Peyer's patch (tissue), 4 donors: Measurements from ENCODE around the gene BLVRB. TPM values are rescaled to one million over a fixed set of nuclear protein-coding genes. Genes with fewer than 3 reads are reported as not detected.
A peak's percentile ranks its signal among the peaks of the same experiment; 100 is the strongest.

Experiments
- DNase-seq, 3 donors: peaks; one replicate each; pipeline ENCODE4 v3.0.0-alpha.2; 2017 to 2019
- H3K27ac ChIP-seq, 4 donors: fragments of 200-600 bp; sonication (generic); one replicate each; pipeline ENCODE4 v1.5.1; 2016 to 2019
- H3K27me3 ChIP-seq, 2 donors: fragments of 200-600 bp; sonication (generic); one replicate each; pipeline ENCODE4 v1.5.1; 2019
- H3K36me3 ChIP-seq, 3 donors: fragments of 200-600 bp; sonication (generic); one replicate each; pipeline ENCODE4 v1.5.1; 2016 to 2019
- H3K4me1 ChIP-seq, 4 donors: fragments of 200-600 bp; sonication (generic); one replicate each; pipeline ENCODE4 v1.5.1; 2016 to 2019
- H3K4me3 ChIP-seq, 4 donors: fragments of 200-600 bp; sonication (generic); 1 replicate in 3 of 4; 2 replicates in 1 of 4; pipeline ENCODE4 v1.5.1; 2016 to 2019; ENCODE audit warnings: mild to moderate bottlenecking in 1 of 4
- H3K9me3 ChIP-seq, 4 donors: fragments of 200-600 bp; sonication (generic); one replicate each; pipeline ENCODE4 v1.5.1; 2016 to 2019; ENCODE audit warnings: mild to moderate bottlenecking in 1 of 4
- POLR2A ChIP-seq, 2 donors: fragments of 450-650 bp; IDR thresholded peaks; one replicate each; pipeline ENCODE4 v1.5.1; 2017; ENCODE audit warnings: antibody characterized with exemption in 2 of 2, mild to moderate bottlenecking in 2 of 2, moderate library complexity in 2 of 2
- total RNA-seq, 4 donors: library from RNA; depleted of rRNA; stranded (reverse); fragments of >200 nt; gene quantifications; one replicate each; pipeline ENCODE4 v1.1.0, GENCODE V29; 2016
- TF ChIP-seq, protein P1 (sequence below), 6 experiments: fragments of 450-650 bp in 4 of 6; fragments of 200-600 bp in 2 of 6; sonication (generic) in 1 of 6; IDR thresholded peaks; one replicate each; pipeline ENCODE4 v1.5.1; 2017 to 2019; ENCODE audit warnings: antibody characterized with exemption in 6 of 6, mild to moderate bottlenecking in 3 of 6, moderate library complexity in 1 of 6

The BLVRB gene
- 100 to 1,000 TPM; 148 to 277 (median 218) TPM for total RNA-seq

DNA sequence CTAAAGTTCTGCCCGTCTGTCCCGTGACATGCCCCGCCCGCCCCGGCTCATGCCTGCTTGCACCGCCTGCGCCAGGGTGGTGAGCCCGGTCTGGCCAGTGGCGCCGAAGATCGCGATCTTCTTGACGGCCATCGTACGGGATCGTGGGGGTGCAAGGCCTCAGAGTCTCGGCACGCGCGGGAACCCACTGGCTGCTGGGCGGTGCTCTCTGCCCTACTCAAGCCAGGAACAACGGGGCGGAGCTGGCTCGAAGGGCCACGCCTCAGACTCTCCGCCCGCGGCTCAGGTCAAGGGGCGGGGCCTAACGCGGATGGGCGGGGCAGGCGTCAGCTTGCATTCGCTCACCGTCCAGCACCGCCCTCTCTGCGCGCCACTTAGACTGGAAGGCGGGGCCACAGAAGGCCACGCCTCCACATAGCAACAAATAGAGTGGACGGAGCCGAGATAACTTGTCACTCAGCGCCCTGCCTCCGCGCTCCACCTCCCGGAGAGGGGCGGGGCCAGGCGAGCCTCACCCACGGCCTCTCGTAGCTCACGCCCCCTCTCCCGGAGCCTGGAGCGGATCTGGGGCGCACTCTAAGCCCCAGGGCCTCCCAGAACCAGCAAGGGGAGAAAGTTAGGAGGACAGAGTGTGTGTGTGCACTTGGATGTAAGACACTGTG, at the start of gene BLVRB:
Gene BLVRB (minus strand): TSS at position 189 of the 662 bp plus-strand sequence. CDS start 57 bp downstream, at position 132.
- Histone ChIP-seq H3K9me3 (no peaks in the 10 kb centered on the region), H3K4me1 (peaks cover 4 to 50% (median 18%) of the 10 kb centered on the region in 4 donors), H3K27me3 (no peaks in the 10 kb centered on the region), H3K36me3 (no peaks in the 10 kb centered on the region), H3K4me3 (peak within 1 kb of the TSS; percentile 67 to 85 (median 74)), H3K27ac (peak within 1 kb of the TSS; percentile 81 to 96 (median 94))
- peak; percentile 100 for DNase-seq
- TF ChIP-seq, protein P1, sequence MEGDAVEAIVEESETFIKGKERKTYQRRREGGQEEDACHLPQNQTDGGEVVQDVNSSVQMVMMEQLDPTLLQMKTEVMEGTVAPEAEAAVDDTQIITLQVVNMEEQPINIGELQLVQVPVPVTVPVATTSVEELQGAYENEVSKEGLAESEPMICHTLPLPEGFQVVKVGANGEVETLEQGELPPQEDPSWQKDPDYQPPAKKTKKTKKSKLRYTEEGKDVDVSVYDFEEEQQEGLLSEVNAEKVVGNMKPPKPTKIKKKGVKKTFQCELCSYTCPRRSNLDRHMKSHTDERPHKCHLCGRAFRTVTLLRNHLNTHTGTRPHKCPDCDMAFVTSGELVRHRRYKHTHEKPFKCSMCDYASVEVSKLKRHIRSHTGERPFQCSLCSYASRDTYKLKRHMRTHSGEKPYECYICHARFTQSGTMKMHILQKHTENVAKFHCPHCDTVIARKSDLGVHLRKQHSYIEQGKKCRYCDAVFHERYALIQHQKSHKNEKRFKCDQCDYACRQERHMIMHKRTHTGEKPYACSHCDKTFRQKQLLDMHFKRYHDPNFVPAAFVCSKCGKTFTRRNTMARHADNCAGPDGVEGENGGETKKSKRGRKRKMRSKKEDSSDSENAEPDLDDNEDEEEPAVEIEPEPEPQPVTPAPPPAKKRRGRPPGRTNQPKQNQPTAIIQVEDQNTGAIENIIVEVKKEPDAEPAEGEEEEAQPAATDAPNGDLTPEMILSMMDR (IDR thresholded peaks at IDR 0.05): no peak
- peak; percentile 94 to 98 for TF ChIP-seq POLR2A (IDR thresholded peaks at IDR 0.05)

DNA sequence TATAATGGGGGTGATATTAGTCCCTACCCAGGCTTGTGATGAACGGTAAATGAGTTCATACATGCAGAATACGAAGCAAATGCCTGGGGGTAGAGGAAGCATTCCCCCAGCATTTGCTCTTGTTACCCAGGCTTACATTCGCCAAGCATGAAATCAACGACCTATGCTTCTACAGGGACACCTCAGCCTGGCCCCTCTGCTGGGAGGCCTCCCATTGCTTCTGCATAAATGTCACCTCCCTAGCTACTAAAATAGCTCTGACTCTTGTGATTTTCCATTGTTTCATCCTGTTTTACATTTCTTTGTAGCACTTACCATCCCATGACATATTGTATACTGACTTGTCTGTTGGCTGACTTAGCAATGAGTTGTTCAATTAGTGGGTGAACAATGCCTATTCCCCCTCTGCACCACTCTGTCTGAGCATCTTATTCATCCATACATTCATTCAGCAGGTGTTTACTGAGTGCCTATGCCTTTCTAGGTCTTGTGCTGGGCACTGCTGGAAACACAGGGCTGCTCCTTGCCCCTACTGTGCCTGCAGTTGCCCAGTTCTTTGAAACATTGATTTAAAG, 48.3 kb upstream of the BLVRB start:
- TF ChIP-seq, protein P1 (IDR thresholded peaks at IDR 0.05): no peak
- no peak for TF ChIP-seq POLR2A (IDR thresholded peaks at IDR 0.05)

DNA sequence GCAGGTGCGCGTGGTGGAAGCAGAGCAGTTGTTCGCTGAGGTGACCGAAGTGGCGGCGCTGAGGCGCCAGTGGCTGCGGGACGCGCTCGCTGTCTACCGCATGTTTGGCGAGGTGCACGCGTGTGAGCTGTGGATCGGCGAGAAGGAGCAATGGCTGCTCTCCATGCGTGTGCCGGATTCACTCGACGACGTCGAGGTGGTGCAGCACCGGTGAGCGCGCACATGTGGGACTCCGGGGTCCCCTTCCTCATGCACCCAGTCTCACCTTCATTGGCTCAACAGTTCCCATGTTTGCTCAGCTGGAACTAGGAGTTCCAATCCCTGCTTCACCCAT, 47.8 kb upstream of the BLVRB start:
- DNase-seq: no peak
- Histone ChIP-seq H3K4me3 (no peak overlapping the region), H3K27ac (no peak overlapping the region), H3K9me3 (no peaks in the 10 kb centered on the region), H3K36me3 (no peaks in the 10 kb centered on the region), H3K4me1 (peaks cover 0 to 10% (median 0%) of the 10 kb centered on the region in 4 donors), H3K27me3 (peaks cover 0 to 21% of the 10 kb centered on the region in 2 donors)
- TF ChIP-seq, protein P1 (IDR thresholded peaks at IDR 0.05): no peak
- TF ChIP-seq POLR2A (IDR thresholded peaks at IDR 0.05): no peak

More for the DNA sequence above, 48.3 kb upstream of the BLVRB start:
- Histone ChIP-seq H3K27ac (no peak overlapping the region), H3K27me3 (peaks cover 0 to 21% of the 10 kb centered on the region in 2 donors), H3K4me3 (no peak overlapping the region), H3K36me3 (no peaks in the 10 kb centered on the region), H3K4me1 (peaks cover 0 to 10% (median 0%) of the 10 kb centered on the region in 4 donors), H3K9me3 (no peaks in the 10 kb centered on the region)
- no peak for DNase-seq

DNA sequence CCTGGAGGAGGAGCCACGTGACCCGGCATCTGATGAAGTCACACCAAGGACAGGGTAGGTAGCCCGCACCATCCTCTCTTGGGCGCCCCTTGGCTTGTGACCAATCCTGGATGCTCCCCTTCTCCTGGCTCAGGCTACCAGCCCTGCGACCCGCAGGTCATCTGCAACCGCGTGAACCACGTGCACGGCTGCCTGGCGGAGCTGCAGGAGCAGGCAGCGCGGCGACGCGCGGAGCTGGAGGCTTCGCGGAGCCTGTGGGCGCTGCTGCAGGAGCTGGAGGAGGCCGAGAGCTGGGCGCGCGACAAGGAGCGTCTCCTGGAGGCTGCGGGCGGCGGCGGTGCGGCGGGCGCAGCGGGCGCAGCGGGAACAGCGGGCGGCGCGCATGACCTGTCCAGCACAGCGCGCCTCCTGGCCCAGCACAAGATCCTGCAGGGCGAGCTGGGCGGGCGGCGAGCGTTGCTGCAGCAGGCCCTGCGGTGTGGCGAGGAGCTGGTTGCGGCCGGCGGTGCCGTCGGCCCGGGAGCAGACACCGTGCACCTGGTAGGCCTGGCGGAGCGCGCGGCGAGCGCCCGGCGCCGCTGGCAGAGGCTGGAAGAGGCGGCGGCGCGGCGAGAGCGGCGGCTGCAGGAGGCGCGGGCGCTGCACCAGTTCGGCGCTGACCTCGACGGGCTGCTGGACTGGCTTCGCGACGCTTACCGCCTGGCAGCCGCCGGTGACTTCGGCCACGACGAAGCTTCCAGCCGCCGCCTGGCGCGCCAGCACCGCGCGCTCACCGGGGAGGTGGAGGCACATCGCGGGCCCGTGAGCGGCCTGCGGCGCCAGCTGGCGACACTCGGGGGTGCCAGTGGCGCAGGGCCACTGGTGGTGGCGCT, 47.2 kb upstream of the BLVRB start:
- Histone ChIP-seq H3K9me3 (no peaks in the 10 kb centered on the region), H3K27ac (no peak overlapping the region), H3K4me1 (peaks cover 0 to 10% (median 0%) of the 10 kb centered on the region in 4 donors), H3K27me3 (peaks cover 0 to 21% of the 10 kb centered on the region in 2 donors), H3K36me3 (no peaks in the 10 kb centered on the region), H3K4me3 (peak overlapping the region in 2 of 4 donors; percentile 18 to 25)
- TF ChIP-seq, protein P1 (IDR thresholded peaks at IDR 0.05): no peak
- TF ChIP-seq POLR2A (IDR thresholded peaks at IDR 0.05): no peak
- DNase-seq: no peak

DNA sequence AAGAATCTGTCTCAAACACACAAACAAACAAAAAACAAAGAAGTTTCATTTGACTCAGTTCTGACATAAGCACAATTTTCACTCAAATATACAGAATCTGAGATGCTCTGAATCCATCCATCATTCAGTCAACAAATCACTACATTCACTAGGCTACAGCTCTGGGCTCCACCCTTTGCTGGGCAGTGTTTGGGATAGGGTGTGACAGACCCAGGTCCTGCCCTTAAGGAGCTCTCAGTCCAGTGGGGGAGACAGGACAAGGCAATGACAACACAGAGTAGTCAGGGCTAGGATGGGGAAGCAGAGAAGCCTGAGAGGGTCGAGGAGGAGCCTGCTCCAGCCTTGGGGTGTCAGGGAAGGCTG, 46.5 kb upstream of the BLVRB start:
- H3K36me3 ChIP-seq: no peaks in the 10 kb centered on the region
- H3K27me3 ChIP-seq: peaks cover 0 to 21% of the 10 kb centered on the region in 2 donors
- no peak overlapping the region for H3K27ac ChIP-seq
- H3K4me1 ChIP-seq: peaks cover 0 to 10% (median 0%) of the 10 kb centered on the region in 4 donors
- TF ChIP-seq, protein P1 (IDR thresholded peaks at IDR 0.05): no peak
- no peak for TF ChIP-seq POLR2A (IDR thresholded peaks at IDR 0.05)
- no peaks in the 10 kb centered on the region for H3K9me3 ChIP-seq
- no peak overlapping the region for H3K4me3 ChIP-seq
- no peak for DNase-seq
